WTC11 (cell line): Measurements from ENCODE around the gene PLCL2. TPM values are rescaled to one million over a fixed set of nuclear protein-coding genes. Genes with fewer than 3 reads are reported as not detected.

Experiments used
- ATAC-seq: fragments of 200-7000 bp; cut with Tn5 transposase; 2 replicates; pipeline ENCODE4 v1.10.0; 2021; ENCODE audit warnings: mild to moderate bottlenecking, moderate library complexity
- CTCF ChIA-PET: fragments of 300-600 bp; sonication (Branson Sonifier 250); formaldehyde crosslinking; loops from one replicate; lab custom pipeline; 2021; ENCODE audit warnings: antibody characterized with exemption; lab: Charles Lee
- POLR2A ChIA-PET: fragments of 350-600 bp; sonication (Branson Sonifier 250); formaldehyde crosslinking; loops from one replicate; lab custom pipeline; 2021; ENCODE audit warnings: antibody characterized with exemption; lab: Charles Lee
- DNase-seq: peaks from one replicate; pipeline ENCODE4 v3.0.0; 2021; ENCODE audit warnings: low spot score
- H3K27ac Mint-ChIP-seq: 2 replicates; pipeline ENCODE4 v1.8.0; 2021; ENCODE audit warnings: mixed read lengths
- H3K27me3 Mint-ChIP-seq: 2 replicates; pipeline ENCODE4 v1.8.0; 2021; ENCODE audit warnings: low read depth, mild to moderate bottlenecking, moderate library complexity, mixed read lengths
- H3K36me3 Mint-ChIP-seq: 2 replicates; pipeline ENCODE4 v1.8.0; 2021; ENCODE audit warnings: mixed read lengths
- H3K4me1 Mint-ChIP-seq: 2 replicates; pipeline ENCODE4 v1.8.0; 2022; ENCODE audit warnings: mixed read lengths
- H3K4me3 Mint-ChIP-seq: 2 replicates; pipeline ENCODE4 v1.8.0; 2021; ENCODE audit warnings: mild to moderate bottlenecking, moderate library complexity, mixed read lengths
- H3K9me3 Mint-ChIP-seq: 2 replicates; pipeline ENCODE4 v1.8.0; 2021; ENCODE audit warnings: mixed read lengths
- ATF1 ChIP-seq: sonication (generic); formaldehyde crosslinking; IDR thresholded peaks from 2 replicates; pipeline ENCODE4 v1.8.1; 2023; ENCODE audit warnings: mild to moderate bottlenecking, moderate library complexity, missing genetic modification reagents
- CREB1 ChIP-seq: sonication (generic); formaldehyde crosslinking; IDR thresholded peaks from 2 replicates; pipeline ENCODE4 v1.8.0; 2023; ENCODE audit warnings: mild to moderate bottlenecking, missing genetic modification reagents
- E2F5 ChIP-seq: sonication (generic); formaldehyde crosslinking; IDR thresholded peaks from 2 replicates; pipeline ENCODE4 v1.8.1; 2022; ENCODE audit warnings: mild to moderate bottlenecking, moderate library complexity, missing genetic modification reagents
- ESRRA ChIP-seq: sonication (generic); formaldehyde crosslinking; IDR thresholded peaks from 2 replicates; pipeline ENCODE4 v1.8.1; 2022; ENCODE audit warnings: mild to moderate bottlenecking, missing genetic modification reagents, borderline replicate concordance
- FOXP1 ChIP-seq: sonication (generic); formaldehyde crosslinking; IDR thresholded peaks from 2 replicates; pipeline ENCODE4 v1.8.0; 2022; ENCODE audit warnings: missing genetic modification reagents, mild to moderate bottlenecking, moderate library complexity, borderline replicate concordance
- GRHL2 ChIP-seq: fragments of 250-450 bp; sonication (Bioruptor Pico); IDR thresholded peaks from 2 replicates; pipeline ENCODE4 v1.8.0; 2022; ENCODE audit warnings: mild to moderate bottlenecking, moderate library complexity; ENCODE audit not compliant: insufficient replicate concordance, severe bottlenecking
- JUN ChIP-seq: sonication (generic); formaldehyde crosslinking; IDR thresholded peaks from 2 replicates; pipeline ENCODE4 v1.8.0; 2023; ENCODE audit warnings: mild to moderate bottlenecking, missing genetic modification reagents
- KAT7 ChIP-seq: sonication (generic); formaldehyde crosslinking; IDR thresholded peaks from 2 replicates; pipeline ENCODE4 v1.8.1; 2023; ENCODE audit warnings: missing genetic modification reagents, mild to moderate bottlenecking, borderline replicate concordance
- NFATC4 ChIP-seq: fragments of 250-450 bp; sonication (Bioruptor Pico); IDR thresholded peaks from 2 replicates; pipeline ENCODE4 v1.9.0; 2021; ENCODE audit warnings: mild to moderate bottlenecking
- NR1H2 ChIP-seq: sonication (generic); formaldehyde crosslinking; IDR thresholded peaks from 2 replicates; pipeline ENCODE4 v1.9.0; 2021; ENCODE audit warnings: mild to moderate bottlenecking, moderate library complexity, missing genetic modification reagents
- NR2C2 ChIP-seq: sonication (generic); formaldehyde crosslinking; IDR thresholded peaks from 2 replicates; pipeline ENCODE4 v1.8.0; 2022; ENCODE audit warnings: mild to moderate bottlenecking, missing genetic modification reagents
- SMAD3 ChIP-seq: sonication (generic); formaldehyde crosslinking; IDR thresholded peaks from 2 replicates; pipeline ENCODE4 v1.8.0; 2022; ENCODE audit warnings: missing genetic modification reagents, mild to moderate bottlenecking, borderline replicate concordance
- SP1 ChIP-seq: sonication (generic); formaldehyde crosslinking; conservative IDR thresholded peaks from 2 replicates; pipeline ENCODE4 v1.8.1; 2022; ENCODE audit warnings: missing genetic modification reagents
- TP53 ChIP-seq: sonication (generic); formaldehyde crosslinking; IDR thresholded peaks from 2 replicates; pipeline ENCODE4 v1.8.1; 2023; ENCODE audit warnings: mild to moderate bottlenecking, missing genetic modification reagents
- ZNF138 ChIP-seq: sonication (generic); formaldehyde crosslinking; conservative IDR thresholded peaks from 2 replicates; pipeline ENCODE4 v1.8.1; 2022; ENCODE audit warnings: mild to moderate bottlenecking, moderate library complexity, missing genetic modification reagents
- ZNF219 ChIP-seq: sonication (generic); formaldehyde crosslinking; IDR thresholded peaks from 2 replicates; pipeline ENCODE4 v1.8.0; 2023; ENCODE audit warnings: missing genetic modification reagents, mild to moderate bottlenecking, borderline replicate concordance
- ZNF232 ChIP-seq: sonication (generic); formaldehyde crosslinking; IDR thresholded peaks from 2 replicates; pipeline ENCODE4 v1.8.0; 2022; ENCODE audit warnings: mild to moderate bottlenecking, missing genetic modification reagents
- ZNF416 ChIP-seq: fragments of 250-450 bp; sonication (Bioruptor Pico); IDR thresholded peaks from 2 replicates; pipeline ENCODE4 v1.9.0; 2021; ENCODE audit warnings: mild to moderate bottlenecking, inconsistent platforms
- ZNF423 ChIP-seq: fragments of 250-450 bp; sonication (Bioruptor Pico); IDR thresholded peaks from 2 replicates; pipeline ENCODE4 v2.1.2; 2022; ENCODE audit warnings: mild to moderate bottlenecking, moderate library complexity
- total RNA-seq: library from RNA; stranded (reverse); gene quantifications from 3 replicates; pipeline ENCODE4 v1.2.3, GENCODE V29; 2021
- TF ChIP-seq, protein P1 (sequence below): sonication (generic); formaldehyde crosslinking; conservative IDR thresholded peaks from 2 replicates; pipeline ENCODE4 v1.8.1; 2023; ENCODE audit warnings: mild to moderate bottlenecking, low read depth, missing genetic modification reagents, moderate library complexity
- TF ChIP-seq, protein P2 (sequence below): sonication (generic); formaldehyde crosslinking; IDR thresholded peaks from 2 replicates; pipeline ENCODE4 v1.8.1; 2023; ENCODE audit warnings: mild to moderate bottlenecking, missing genetic modification reagents
- TF ChIP-seq, protein P3 (sequence below): fragments of 250-450 bp; sonication (Bioruptor Pico); IDR thresholded peaks from 2 replicates; pipeline ENCODE4 v1.9.0; 2021; ENCODE audit warnings: mild to moderate bottlenecking
- TF ChIP-seq, protein P4 (sequence below): fragments of 250-450 bp; sonication (Bioruptor Pico); IDR thresholded peaks from 2 replicates; pipeline ENCODE4 v1.9.0; 2021; ENCODE audit warnings: mild to moderate bottlenecking
- TF ChIP-seq, protein P5 (sequence below): sonication (generic); formaldehyde crosslinking; IDR thresholded peaks from 2 replicates; pipeline ENCODE4 v1.8.0; 2022; ENCODE audit warnings: mild to moderate bottlenecking, missing genetic modification reagents
- TF ChIP-seq, protein P6 (sequence below): sonication (generic); formaldehyde crosslinking; IDR thresholded peaks from 2 replicates; pipeline ENCODE4 v1.8.1; 2022; ENCODE audit warnings: mild to moderate bottlenecking, missing genetic modification reagents, moderate library complexity, borderline replicate concordance

Gene PLCL2
- total RNA-seq, 1 experiment from 2014 or later: 11.8 TPM

DNA sequence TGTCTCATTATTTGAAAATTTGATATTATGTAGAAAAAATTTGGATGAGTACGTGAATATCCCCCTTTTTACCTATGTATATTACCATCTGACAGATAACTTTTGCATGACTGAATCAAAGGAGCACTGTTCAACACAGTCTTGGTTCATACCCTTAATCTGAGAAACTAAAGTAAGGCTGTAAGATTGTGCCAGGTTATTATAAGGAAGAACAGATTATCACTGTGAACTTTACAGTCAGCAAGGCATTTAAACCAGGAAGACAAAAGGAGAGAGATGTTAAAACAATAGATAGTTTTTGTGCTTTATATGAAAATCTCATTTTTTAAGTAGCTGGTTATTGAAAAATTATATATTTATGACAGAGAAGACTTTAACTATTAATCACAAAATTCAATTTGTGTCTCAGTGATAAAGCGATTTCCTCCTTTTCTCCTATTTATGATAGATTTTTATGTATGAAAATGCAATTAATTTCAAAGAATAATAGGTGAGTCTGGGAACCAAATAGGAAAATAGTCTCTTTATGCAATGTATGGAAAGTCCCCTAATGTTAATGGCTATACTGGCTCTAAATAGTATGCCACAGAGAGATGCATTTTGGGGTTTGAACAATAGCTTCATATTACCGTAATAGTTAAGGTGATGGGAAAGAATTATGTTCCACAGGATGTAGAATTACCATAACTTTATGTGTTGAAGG is 33.4 kb downstream of the PLCL2 start:
- H3K27ac Mint-ChIP-seq: no peak overlapping the region
- ChIA-PET CTCF (interaction anchor here (1.2 kb wide), 1 partner anchor 10 kb away, joined by 3 read pairs; no protein-coding TSS in a partner anchor), POLR2A (no interaction called here)
- H3K4me1 Mint-ChIP-seq: peaks cover 49% of the 10 kb centered on the region
- ATAC-seq (no peak), DNase-seq (no peak)
- H3K4me3 Mint-ChIP-seq: no peak overlapping the region
- TF ChIP-seq ZNF219 (CRISPR knock-in tag) (no peak), CREB1 (CRISPR knock-in tag) (no peak), KAT7 (CRISPR knock-in tag) (no peak), ZNF423 (no peak), TP53 (CRISPR knock-in tag) (no peak), GRHL2 (no peak), SP1 (CRISPR knock-in tag) (no peak), NR1H2 (CRISPR knock-in tag) (no peak), ESRRA (no peak), ATF1 (CRISPR knock-in tag) (no peak), NFATC4 (CRISPR knock-in tag) (no peak)
- TF ChIP-seq, protein P1, sequence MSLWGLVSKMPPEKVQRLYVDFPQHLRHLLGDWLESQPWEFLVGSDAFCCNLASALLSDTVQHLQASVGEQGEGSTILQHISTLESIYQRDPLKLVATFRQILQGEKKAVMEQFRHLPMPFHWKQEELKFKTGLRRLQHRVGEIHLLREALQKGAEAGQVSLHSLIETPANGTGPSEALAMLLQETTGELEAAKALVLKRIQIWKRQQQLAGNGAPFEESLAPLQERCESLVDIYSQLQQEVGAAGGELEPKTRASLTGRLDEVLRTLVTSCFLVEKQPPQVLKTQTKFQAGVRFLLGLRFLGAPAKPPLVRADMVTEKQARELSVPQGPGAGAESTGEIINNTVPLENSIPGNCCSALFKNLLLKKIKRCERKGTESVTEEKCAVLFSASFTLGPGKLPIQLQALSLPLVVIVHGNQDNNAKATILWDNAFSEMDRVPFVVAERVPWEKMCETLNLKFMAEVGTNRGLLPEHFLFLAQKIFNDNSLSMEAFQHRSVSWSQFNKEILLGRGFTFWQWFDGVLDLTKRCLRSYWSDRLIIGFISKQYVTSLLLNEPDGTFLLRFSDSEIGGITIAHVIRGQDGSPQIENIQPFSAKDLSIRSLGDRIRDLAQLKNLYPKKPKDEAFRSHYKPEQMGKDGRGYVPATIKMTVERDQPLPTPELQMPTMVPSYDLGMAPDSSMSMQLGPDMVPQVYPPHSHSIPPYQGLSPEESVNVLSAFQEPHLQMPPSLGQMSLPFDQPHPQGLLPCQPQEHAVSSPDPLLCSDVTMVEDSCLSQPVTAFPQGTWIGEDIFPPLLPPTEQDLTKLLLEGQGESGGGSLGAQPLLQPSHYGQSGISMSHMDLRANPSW (CRISPR knock-in tag): no peak
- TF ChIP-seq, protein P2, sequence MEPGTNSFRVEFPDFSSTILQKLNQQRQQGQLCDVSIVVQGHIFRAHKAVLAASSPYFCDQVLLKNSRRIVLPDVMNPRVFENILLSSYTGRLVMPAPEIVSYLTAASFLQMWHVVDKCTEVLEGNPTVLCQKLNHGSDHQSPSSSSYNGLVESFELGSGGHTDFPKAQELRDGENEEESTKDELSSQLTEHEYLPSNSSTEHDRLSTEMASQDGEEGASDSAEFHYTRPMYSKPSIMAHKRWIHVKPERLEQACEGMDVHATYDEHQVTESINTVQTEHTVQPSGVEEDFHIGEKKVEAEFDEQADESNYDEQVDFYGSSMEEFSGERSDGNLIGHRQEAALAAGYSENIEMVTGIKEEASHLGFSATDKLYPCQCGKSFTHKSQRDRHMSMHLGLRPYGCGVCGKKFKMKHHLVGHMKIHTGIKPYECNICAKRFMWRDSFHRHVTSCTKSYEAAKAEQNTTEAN (CRISPR knock-in tag): no peak
- TF ChIP-seq, protein P3, sequence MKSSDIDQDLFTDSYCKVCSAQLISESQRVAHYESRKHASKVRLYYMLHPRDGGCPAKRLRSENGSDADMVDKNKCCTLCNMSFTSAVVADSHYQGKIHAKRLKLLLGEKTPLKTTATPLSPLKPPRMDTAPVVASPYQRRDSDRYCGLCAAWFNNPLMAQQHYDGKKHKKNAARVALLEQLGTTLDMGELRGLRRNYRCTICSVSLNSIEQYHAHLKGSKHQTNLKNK: no peak
- TF ChIP-seq, protein P4, sequence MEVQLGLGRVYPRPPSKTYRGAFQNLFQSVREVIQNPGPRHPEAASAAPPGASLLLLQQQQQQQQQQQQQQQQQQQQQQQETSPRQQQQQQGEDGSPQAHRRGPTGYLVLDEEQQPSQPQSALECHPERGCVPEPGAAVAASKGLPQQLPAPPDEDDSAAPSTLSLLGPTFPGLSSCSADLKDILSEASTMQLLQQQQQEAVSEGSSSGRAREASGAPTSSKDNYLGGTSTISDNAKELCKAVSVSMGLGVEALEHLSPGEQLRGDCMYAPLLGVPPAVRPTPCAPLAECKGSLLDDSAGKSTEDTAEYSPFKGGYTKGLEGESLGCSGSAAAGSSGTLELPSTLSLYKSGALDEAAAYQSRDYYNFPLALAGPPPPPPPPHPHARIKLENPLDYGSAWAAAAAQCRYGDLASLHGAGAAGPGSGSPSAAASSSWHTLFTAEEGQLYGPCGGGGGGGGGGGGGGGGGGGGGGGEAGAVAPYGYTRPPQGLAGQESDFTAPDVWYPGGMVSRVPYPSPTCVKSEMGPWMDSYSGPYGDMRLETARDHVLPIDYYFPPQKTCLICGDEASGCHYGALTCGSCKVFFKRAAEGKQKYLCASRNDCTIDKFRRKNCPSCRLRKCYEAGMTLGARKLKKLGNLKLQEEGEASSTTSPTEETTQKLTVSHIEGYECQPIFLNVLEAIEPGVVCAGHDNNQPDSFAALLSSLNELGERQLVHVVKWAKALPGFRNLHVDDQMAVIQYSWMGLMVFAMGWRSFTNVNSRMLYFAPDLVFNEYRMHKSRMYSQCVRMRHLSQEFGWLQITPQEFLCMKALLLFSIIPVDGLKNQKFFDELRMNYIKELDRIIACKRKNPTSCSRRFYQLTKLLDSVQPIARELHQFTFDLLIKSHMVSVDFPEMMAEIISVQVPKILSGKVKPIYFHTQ: no peak
- TF ChIP-seq, protein P5, sequence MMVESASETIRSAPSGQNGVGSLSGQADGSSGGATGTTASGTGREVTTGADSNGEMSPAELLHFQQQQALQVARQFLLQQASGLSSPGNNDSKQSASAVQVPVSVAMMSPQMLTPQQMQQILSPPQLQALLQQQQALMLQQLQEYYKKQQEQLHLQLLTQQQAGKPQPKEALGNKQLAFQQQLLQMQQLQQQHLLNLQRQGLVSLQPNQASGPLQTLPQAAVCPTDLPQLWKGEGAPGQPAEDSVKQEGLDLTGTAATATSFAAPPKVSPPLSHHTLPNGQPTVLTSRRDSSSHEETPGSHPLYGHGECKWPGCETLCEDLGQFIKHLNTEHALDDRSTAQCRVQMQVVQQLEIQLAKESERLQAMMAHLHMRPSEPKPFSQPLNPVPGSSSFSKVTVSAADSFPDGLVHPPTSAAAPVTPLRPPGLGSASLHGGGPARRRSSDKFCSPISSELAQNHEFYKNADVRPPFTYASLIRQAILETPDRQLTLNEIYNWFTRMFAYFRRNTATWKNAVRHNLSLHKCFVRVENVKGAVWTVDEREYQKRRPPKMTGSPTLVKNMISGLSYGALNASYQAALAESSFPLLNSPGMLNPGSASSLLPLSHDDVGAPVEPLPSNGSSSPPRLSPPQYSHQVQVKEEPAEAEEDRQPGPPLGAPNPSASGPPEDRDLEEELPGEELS (CRISPR knock-in tag): no peak
- H3K9me3 Mint-ChIP-seq: no peaks in the 10 kb centered on the region
- H3K27me3 Mint-ChIP-seq: no peaks in the 10 kb centered on the region
- H3K36me3 Mint-ChIP-seq: no peaks in the 10 kb centered on the region

DNA sequence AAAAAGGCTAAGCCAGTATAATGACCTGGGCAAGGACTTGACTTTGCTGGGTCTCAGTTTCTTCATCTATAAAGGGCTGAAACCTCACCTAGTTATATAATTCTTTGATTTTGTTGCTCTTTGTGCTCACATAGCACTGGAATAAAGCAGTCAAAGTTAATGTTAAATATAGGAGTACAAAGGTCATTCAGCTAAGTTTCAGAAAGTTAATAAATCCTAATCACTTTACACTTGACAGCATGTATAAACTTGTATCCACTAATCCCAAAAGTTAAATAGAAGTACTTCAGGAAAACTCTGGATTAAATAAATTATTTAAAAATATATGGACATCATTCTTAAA is 33.9 kb downstream of the PLCL2 start:
- Mint-ChIP-seq H3K27ac (no peak overlapping the region), H3K4me1 (peaks cover 54% of the 10 kb centered on the region), H3K27me3 (no peaks in the 10 kb centered on the region), H3K9me3 (peaks cover under 1% of the 10 kb centered on the region), H3K4me3 (no peak overlapping the region), H3K36me3 (no peaks in the 10 kb centered on the region)
- ChIA-PET CTCF (interaction anchor here (1.2 kb wide), 1 partner anchor 9 kb away, joined by 3 read pairs; no protein-coding TSS in a partner anchor), POLR2A (no interaction called here)
- DNase-seq: no peak
- ATAC-seq: no peak
- TF ChIP-seq ZNF416 (CRISPR knock-in tag) (no peak), NR2C2 (CRISPR knock-in tag) (no peak), E2F5 (CRISPR knock-in tag) (no peak), SMAD3 (CRISPR knock-in tag) (no peak), FOXP1 (no peak), ZNF138 (no peak), CREB1 (CRISPR knock-in tag) (no peak), KAT7 (CRISPR knock-in tag) (no peak), JUN (CRISPR knock-in tag) (no peak), ZNF232 (CRISPR knock-in tag) (no peak), TP53 (CRISPR knock-in tag) (no peak)
- TF ChIP-seq, protein P6, sequence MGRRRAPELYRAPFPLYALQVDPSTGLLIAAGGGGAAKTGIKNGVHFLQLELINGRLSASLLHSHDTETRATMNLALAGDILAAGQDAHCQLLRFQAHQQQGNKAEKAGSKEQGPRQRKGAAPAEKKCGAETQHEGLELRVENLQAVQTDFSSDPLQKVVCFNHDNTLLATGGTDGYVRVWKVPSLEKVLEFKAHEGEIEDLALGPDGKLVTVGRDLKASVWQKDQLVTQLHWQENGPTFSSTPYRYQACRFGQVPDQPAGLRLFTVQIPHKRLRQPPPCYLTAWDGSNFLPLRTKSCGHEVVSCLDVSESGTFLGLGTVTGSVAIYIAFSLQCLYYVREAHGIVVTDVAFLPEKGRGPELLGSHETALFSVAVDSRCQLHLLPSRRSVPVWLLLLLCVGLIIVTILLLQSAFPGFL (CRISPR knock-in tag): no peak
